RWPE2 (cell line): Measurements from ENCODE around the gene MYO10.

Source experiments
- ATAC-seq: fragments of 200-7000 bp; cut with Tn5 transposase; 3 replicates; pipeline ENCODE4 v1.9.1; 2021; ENCODE audit warnings: low read depth
- DNase-seq: peaks from one replicate; pipeline ENCODE4 v3.0.0-alpha.2; 2020; ENCODE audit warnings: low spot score
- H3K27ac ChIP-seq: fragments of 450-650 bp; 2 replicates; pipeline ENCODE4 v1.5.1; 2017; ENCODE audit warnings: mild to moderate bottlenecking; ENCODE audit not compliant: poor library complexity, severe bottlenecking
- H3K27me3 ChIP-seq: fragments of 250-450 bp; sonication (Bioruptor Pico); 2 replicates; pipeline ENCODE4 v1.5.1; 2021; ENCODE audit warnings: mild to moderate bottlenecking, moderate library complexity; ENCODE audit not compliant: insufficient read depth, poor library complexity, severe bottlenecking
- H3K36me3 ChIP-seq: fragments of 250-450 bp; sonication (Bioruptor Pico); 2 replicates; pipeline ENCODE4 v1.5.1; 2020; ENCODE audit warnings: low read depth, mild to moderate bottlenecking, moderate library complexity
- H3K4me1 ChIP-seq: fragments of 250-450 bp; sonication (Bioruptor Pico); 2 replicates; pipeline ENCODE4 v1.5.1; 2021; ENCODE audit warnings: mild to moderate bottlenecking, moderate library complexity; ENCODE audit not compliant: insufficient read depth, poor library complexity, severe bottlenecking
- H3K4me3 ChIP-seq: fragments of 250-450 bp; sonication (Bioruptor Pico); 2 replicates; pipeline ENCODE4 v1.5.1; 2021; ENCODE audit warnings: mild to moderate bottlenecking, moderate library complexity; ENCODE audit not compliant: severe bottlenecking
- H3K9me3 ChIP-seq: fragments of 250-450 bp; sonication (Bioruptor Pico); 2 replicates; pipeline ENCODE4 v1.5.1; 2021; ENCODE audit warnings: mild to moderate bottlenecking, moderate library complexity; ENCODE audit not compliant: severe bottlenecking
- TF ChIP-seq, protein P1 (sequence below): fragments of 450-650 bp; IDR thresholded peaks from one replicate; pipeline ENCODE4 v1.5.1; 2017; ENCODE audit warnings: mild to moderate bottlenecking, moderate library complexity; ENCODE audit not compliant: poor library complexity, severe bottlenecking

Gene MYO10

DNA sequence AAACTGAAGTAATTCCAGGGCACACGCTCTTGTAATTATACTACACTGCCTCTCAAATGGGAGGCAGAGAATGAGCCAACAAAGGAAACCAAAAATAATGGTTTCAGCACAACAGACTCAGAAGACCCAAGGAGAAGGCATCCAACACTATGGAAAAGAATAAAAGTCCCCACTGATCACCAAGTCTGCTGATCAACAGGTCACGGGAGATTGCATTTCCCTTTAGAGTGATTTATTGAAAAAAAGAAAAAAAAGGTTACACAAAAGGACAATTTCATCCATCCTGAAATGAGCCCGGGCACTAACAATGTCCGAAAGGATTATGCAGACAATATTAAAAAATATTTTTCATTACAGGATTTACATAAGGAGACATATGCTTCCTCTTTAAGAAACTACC lies 28.8 kb downstream of the MYO10 start:
- H3K27me3 ChIP-seq, result no peaks in the 10 kb centered on the region
- peaks cover 37% of the 10 kb centered on the region for H3K4me1 ChIP-seq
- no peak for ATAC-seq
- H3K9me3 ChIP-seq, result no peaks in the 10 kb centered on the region
- no peak overlapping the region for H3K27ac ChIP-seq
- TF ChIP-seq, protein P1, sequence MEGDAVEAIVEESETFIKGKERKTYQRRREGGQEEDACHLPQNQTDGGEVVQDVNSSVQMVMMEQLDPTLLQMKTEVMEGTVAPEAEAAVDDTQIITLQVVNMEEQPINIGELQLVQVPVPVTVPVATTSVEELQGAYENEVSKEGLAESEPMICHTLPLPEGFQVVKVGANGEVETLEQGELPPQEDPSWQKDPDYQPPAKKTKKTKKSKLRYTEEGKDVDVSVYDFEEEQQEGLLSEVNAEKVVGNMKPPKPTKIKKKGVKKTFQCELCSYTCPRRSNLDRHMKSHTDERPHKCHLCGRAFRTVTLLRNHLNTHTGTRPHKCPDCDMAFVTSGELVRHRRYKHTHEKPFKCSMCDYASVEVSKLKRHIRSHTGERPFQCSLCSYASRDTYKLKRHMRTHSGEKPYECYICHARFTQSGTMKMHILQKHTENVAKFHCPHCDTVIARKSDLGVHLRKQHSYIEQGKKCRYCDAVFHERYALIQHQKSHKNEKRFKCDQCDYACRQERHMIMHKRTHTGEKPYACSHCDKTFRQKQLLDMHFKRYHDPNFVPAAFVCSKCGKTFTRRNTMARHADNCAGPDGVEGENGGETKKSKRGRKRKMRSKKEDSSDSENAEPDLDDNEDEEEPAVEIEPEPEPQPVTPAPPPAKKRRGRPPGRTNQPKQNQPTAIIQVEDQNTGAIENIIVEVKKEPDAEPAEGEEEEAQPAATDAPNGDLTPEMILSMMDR, result no peak
- no peak for DNase-seq
- H3K4me3 ChIP-seq, result no peak overlapping the region
- H3K36me3 ChIP-seq, result peaks cover 10% of the 10 kb centered on the region; the same call in 1 of the 2 replicates

DNA sequence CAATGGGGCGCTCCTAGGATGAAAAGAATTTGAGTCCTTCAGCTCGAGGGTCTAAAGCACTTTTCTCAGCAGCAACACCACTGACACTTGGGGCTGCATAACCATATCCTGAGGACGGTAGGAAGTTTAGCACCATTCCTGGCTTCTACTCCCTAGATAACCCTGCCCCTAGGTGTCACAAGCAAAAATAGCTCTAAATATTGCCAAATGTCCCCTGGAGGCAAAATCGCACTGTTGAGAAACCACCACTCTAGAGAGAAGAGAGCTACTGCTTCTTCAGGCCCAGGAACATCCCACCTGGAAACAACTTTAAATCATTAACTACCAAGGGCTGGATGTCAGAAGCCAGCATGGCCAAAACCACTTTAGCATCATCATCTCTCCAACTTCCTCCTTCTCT lies 29.8 kb downstream of the MYO10 start:
- TF ChIP-seq, protein P1, result no peak
- 0 out of 3 replicates have a peak, but pooled peaks have one; percentile 6 for ATAC-seq
- Histone ChIP-seq H3K36me3 (peaks cover 10% of the 10 kb centered on the region; the same call in 1 of the 2 replicates), H3K27ac (no peak overlapping the region), H3K4me3 (no peak overlapping the region), H3K27me3 (no peaks in the 10 kb centered on the region), H3K9me3 (no peaks in the 10 kb centered on the region), H3K4me1 (peaks cover 35% of the 10 kb centered on the region)
- no peak for DNase-seq

DNA sequence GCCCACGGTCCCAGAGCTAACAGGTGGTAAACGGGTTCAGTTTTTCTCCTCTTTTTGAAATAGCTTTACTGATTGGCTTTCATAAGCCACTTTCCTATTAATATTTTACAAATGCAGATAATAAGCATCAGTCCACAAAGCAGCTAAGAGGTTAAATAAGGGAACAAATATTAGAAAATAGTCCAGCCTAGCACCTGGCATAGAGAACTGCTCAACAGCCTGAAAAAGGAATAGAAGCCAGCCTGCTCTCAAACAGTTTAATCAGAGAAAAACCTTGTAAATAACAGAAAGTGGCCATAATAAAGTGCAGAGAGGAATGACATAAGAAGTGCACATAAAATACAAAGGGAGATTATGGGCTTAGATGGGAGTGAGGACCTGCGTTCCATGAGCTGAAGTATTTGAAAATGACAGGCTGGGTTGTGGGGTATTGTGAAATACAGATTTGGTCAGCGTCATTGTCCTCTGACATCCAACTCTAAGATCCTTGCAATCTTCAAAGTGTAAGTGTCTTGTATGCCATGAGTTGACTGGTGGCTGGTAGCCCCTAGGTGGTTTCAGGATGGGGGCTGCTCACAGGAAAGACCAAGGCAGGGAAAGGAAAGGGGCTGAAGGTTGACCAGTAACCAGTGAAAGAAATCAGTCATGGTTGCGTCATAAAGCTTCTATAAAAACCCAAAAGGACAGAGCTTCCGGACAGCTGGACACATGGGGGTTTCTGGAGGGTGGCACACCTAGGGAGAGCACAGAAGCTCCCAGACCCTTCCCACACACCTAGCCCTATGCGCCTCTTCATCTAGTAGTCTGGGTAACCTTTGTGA lies 32.4 kb downstream of the MYO10 start:
- TF ChIP-seq, protein P1, result no peak
- DNase-seq (no peak), ATAC-seq (no peak)
- Histone ChIP-seq H3K27me3 (no peaks in the 10 kb centered on the region), H3K27ac (peak overlapping the region; percentile 17), H3K4me3 (no peak overlapping the region), H3K9me3 (no peaks in the 10 kb centered on the region), H3K36me3 (peaks cover 5% of the 10 kb centered on the region; the same call in 1 of the 2 replicates), H3K4me1 (peaks cover 26% of the 10 kb centered on the region)

DNA sequence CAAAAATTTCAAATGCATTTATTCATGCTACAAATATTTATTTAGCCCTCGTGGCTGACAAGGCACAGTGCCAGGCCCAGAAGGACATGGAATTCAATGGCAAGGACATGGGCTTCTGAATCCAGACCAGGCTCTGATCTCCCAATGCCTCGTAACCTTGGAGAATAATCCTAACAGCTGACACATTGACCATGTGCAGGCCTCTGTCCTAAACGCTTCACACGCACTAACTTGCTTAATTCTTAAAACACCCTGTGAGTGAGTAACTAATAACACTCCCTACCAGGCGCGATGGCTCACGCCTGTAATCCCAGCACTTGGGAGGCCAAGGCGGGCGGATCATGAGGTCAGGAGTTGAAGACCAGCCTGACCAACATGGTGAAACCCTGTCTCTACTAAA lies 33.2 kb downstream of the MYO10 start:
- no peaks in the 10 kb centered on the region for H3K9me3 ChIP-seq
- H3K27me3 ChIP-seq, result no peaks in the 10 kb centered on the region
- H3K4me3 ChIP-seq, result no peak overlapping the region
- ATAC-seq, result peak; percentile 85
- peak overlapping the region; percentile 17 for H3K27ac ChIP-seq
- TF ChIP-seq, protein P1, result no peak
- H3K4me1 ChIP-seq, result peaks cover 29% of the 10 kb centered on the region
- H3K36me3 ChIP-seq, result no peaks in the 10 kb centered on the region; the same call in 1 of the 2 replicates
- no peak for DNase-seq
